SU-DHL-6 (cell line): Measurements from ENCODE around the gene FAM3D.

Source experiments
- EZH2phosphoT487 ChIP-seq: fragments of 200-600 bp; sonication (generic), shearing (Covaris generic); conservative IDR thresholded peaks from 2 replicates; pipeline ENCODE4 v1.6.1; 2018; ENCODE audit warnings: mild to moderate bottlenecking, antibody characterized with exemption, low read length, moderate library complexity, mixed read lengths
- TF ChIP-seq, protein P1 (sequence below): fragments of 200-600 bp; sonication (generic); IDR thresholded peaks from one replicate; pipeline ENCODE4 v1.5.1; 2017; ENCODE audit warnings: antibody characterized with exemption, mild to moderate bottlenecking, low read length, moderate library complexity; ENCODE audit not compliant: insufficient read depth, poor library complexity, severe bottlenecking

DNA sequence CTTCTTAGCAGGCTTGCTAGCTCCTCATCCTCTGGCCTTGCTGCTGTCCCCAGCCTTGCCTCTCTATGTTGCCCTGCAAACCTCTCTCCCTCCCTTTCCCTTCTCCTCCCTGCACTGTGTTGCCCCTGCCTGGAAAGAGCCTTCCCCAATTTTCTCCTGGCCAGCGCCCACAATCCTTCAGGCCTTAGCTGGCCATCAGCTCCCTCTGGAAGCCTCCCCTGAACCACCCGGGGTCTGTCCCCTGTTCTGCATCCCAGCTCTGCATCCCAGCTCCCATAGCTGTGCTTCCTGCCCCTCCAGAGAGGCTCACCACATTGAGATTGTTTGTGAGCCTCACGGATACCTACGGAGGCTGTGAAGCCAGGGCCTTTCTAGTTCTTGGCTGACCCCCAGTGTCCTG lies 23.7 kb downstream of the FAM3D start:
- TF ChIP-seq, protein P1, sequence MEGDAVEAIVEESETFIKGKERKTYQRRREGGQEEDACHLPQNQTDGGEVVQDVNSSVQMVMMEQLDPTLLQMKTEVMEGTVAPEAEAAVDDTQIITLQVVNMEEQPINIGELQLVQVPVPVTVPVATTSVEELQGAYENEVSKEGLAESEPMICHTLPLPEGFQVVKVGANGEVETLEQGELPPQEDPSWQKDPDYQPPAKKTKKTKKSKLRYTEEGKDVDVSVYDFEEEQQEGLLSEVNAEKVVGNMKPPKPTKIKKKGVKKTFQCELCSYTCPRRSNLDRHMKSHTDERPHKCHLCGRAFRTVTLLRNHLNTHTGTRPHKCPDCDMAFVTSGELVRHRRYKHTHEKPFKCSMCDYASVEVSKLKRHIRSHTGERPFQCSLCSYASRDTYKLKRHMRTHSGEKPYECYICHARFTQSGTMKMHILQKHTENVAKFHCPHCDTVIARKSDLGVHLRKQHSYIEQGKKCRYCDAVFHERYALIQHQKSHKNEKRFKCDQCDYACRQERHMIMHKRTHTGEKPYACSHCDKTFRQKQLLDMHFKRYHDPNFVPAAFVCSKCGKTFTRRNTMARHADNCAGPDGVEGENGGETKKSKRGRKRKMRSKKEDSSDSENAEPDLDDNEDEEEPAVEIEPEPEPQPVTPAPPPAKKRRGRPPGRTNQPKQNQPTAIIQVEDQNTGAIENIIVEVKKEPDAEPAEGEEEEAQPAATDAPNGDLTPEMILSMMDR = no peak
- no peak for TF ChIP-seq EZH2phosphoT487
